IMR-90 (cell line): ENCODE data around the gene CELA3B.

ENCODE experiments used
- BHLHE40 ChIP-seq: fragments of 150-350 bp; IDR thresholded peaks from 2 replicates; pipeline ENCODE4 v1.6.1; 2016; ENCODE audit warnings: mild to moderate bottlenecking, low read depth, low read length
- POLR2A ChIP-seq: IDR thresholded peaks from 2 replicates; pipeline ENCODE4 v1.6.1; 2012; ENCODE audit warnings: mild to moderate bottlenecking, low read depth, low read length
- RAD21 ChIP-seq: IDR thresholded peaks from 2 replicates; pipeline ENCODE4 v1.6.1; 2012; ENCODE audit warnings: low read length, improper control_type of control experiment
- RCOR1 ChIP-seq: IDR thresholded peaks from 2 replicates; pipeline ENCODE4 v1.6.1; 2012; ENCODE audit warnings: mild to moderate bottlenecking, low read length, improper control_type of control experiment; ENCODE audit not compliant: insufficient replicate concordance
- SMC3 ChIP-seq: fragments of 150-350 bp; IDR thresholded peaks from 2 replicates; pipeline ENCODE4 v1.6.1; 2016; ENCODE audit warnings: low read depth, mild to moderate bottlenecking, antibody characterized with exemption, low read length, moderate library complexity
- TF ChIP-seq, protein P1 (sequence below): conservative IDR thresholded peaks from 2 replicates; pipeline ENCODE4 v1.5.1; 2012; ENCODE audit warnings: mild to moderate bottlenecking, low read depth, low read length, improper control_type of control experiment
- TF ChIP-seq, protein P2 (sequence below): fragments of 150-350 bp; IDR thresholded peaks from 2 replicates; pipeline ENCODE4 v1.6.1; 2017; ENCODE audit warnings: mild to moderate bottlenecking, antibody characterized with exemption, low read length, low read depth

DNA sequence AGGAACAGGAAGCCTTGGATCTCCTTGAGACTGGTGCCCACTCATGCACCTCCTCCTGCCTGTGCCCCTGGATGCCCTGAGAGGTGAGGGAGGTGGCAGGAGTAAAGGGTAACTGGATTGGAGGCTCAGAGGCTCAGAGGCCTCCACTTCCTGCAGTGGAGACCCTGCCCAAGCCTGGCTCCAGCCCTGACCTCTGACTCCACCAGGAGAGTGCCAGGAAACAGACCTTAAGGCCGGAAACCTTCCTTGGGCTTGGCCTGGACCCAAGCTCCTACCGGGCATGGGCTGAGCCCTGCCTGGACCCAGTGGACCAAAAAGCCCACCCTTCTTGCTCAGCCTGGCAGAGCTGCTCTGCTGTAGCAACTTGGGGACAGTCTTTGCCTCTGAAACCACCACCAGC is 15.0 kb upstream of the CELA3B start:
- TF ChIP-seq BHLHE40 (no peak), RAD21 (no peak), POLR2A (no peak), RCOR1 (no peak), SMC3 (no peak)
- TF ChIP-seq, protein P1, sequence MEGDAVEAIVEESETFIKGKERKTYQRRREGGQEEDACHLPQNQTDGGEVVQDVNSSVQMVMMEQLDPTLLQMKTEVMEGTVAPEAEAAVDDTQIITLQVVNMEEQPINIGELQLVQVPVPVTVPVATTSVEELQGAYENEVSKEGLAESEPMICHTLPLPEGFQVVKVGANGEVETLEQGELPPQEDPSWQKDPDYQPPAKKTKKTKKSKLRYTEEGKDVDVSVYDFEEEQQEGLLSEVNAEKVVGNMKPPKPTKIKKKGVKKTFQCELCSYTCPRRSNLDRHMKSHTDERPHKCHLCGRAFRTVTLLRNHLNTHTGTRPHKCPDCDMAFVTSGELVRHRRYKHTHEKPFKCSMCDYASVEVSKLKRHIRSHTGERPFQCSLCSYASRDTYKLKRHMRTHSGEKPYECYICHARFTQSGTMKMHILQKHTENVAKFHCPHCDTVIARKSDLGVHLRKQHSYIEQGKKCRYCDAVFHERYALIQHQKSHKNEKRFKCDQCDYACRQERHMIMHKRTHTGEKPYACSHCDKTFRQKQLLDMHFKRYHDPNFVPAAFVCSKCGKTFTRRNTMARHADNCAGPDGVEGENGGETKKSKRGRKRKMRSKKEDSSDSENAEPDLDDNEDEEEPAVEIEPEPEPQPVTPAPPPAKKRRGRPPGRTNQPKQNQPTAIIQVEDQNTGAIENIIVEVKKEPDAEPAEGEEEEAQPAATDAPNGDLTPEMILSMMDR = no peak
- TF ChIP-seq, protein P2, sequence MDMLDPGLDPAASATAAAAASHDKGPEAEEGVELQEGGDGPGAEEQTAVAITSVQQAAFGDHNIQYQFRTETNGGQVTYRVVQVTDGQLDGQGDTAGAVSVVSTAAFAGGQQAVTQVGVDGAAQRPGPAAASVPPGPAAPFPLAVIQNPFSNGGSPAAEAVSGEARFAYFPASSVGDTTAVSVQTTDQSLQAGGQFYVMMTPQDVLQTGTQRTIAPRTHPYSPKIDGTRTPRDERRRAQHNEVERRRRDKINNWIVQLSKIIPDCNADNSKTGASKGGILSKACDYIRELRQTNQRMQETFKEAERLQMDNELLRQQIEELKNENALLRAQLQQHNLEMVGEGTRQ = no peak
